Glomerular endothelial cell (primary cell): ENCODE results near the gene PTPRN2. TPM values are rescaled to one million over a fixed set of nuclear protein-coding genes. Genes with fewer than 3 reads are reported as not detected.

Source experiments
- DNase-seq: peaks from one replicate; pipeline ENCODE4 v3.0.0-alpha.2; 2011; ENCODE audit warnings: low read depth, low spot score; ENCODE audit errors: extremely low read depth
- total RNA-seq: library from RNA; depleted of rRNA; stranded (reverse); fragments of >200 nt; gene quantifications from 2 replicates; pipeline ENCODE4 v1.2.3, GENCODE V29; 2015

PTPRN2 gene
- total RNA-seq, 1 donor from 2014 or later, result 10.0 TPM

DNA sequence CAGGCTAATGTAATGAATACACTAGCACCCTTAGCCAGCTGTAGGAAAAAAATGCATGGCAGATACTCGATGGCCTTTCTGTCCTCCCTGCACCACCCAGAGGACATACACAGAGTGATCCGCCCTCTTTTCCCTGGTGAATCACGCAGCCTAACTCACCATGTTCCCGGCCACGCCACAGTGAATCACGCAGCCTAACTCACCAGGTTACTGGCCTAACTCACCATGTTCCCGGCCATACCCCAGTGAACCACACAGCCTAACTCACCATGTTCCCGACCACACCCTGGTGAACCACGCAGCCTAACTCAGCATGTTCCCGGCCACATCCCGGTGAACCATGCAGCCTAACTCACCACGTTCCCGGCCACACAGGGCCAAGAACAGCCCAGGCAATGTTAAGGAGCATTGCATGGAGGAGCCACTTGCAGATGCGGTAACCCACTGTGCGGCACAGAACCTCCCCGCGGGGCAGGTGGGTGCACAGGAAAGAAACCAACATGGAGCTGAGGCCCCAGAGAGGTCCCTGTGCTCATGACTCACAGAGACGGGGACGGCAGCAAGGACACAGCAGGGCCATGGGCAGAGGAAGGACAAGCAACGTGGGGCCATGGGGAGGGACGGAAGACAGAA is 742.3 kb downstream of the PTPRN2 start:
- no peak for DNase-seq

GRCh38 chr7:157844611-157845010 is 743.0 kb downstream of the PTPRN2 start:
- no peak for DNase-seq

DNA sequence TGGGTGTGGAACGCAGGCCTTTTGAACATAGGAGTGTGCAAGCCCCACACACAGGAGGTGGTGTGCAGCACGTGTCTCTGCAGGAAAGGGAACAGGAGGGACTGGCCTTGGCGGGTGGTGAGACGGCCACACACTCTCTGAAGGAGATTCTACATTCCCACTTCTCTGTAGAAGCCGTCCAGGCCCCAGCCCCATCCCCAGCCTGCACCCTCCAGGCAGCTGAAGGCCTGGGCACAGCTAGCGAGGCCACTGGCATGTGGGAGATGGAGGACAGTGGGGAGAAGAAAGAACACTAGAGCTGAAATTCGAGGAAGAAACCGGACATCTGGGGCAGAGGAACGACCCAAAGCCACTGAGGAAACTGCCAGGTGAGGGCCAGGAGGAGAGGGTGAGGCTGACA is 743.5 kb downstream of the PTPRN2 start:
- no peak for DNase-seq

GRCh38 chr7:157843336-157844140 is 744.1 kb downstream of the PTPRN2 start:
- DNase-seq, result no peak

GRCh38 chr7:157841773-157842370 is 745.8 kb downstream of the PTPRN2 start:
- no peak for DNase-seq

GRCh38 chr7:157840914-157841772 is 746.5 kb downstream of the PTPRN2 start:
- DNase-seq, result no peak

DNA sequence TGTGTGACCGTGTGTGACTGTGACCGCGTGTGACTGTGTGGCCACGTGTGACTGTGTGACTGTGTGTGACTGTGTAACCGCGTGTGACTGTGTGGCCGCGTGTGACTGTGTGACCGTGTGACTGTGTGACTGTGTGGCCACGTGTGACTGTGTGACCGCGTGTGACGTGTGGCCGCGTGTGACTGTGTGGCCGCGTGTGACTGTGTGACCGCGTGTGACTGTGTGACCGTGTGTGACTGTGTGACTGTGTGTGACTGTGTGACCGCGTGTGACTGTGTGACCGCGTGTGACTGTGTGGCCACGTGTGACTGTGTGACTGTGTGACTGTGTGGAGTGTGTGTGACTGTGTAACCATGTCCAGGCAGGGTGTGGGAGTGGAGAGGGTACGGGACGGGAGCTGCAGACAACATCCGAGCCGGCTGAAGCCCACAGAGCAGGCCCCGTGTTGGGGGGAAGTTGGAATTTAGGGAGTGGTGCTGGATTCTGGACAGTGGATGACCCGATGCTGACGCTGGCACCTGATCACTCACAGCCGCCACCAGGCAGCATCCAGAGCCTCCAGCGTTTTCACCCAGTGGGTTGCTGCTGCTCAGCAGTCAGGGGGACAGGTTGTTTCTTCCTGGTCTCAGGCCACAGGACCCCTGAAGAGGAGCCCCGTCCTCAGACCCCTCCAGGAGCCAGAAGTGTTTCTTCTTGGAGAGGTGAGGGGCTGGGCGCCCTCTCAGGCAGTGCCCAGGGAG is 747.3 kb downstream of the PTPRN2 start:
- no peak for DNase-seq

GRCh38 chr7:157839672-157840167 is 747.9 kb downstream of the PTPRN2 start:
- no peak for DNase-seq

GRCh38 chr7:157839226-157839625 is 748.4 kb downstream of the PTPRN2 start:
- no peak for DNase-seq

DNA sequence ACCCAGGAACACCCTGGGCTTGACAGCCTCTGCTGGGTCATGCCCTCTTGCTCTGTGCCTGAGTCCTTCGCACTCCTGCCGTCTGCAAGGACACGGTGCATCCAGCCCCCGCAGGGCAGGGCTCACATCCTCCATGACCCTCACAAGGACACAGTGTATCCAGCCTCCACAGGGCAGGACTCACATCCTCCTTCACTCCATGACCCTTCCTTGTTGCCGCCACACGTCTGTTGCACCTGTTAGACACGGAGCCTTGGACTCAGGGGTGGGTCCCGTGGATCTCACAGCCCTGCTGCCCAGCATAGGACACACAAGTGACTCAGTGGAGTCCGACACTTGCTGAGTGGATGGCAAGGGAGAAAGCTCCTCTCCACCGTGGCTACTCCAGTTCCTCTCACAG is 750.1 kb downstream of the PTPRN2 start:
- no peak for DNase-seq

- DNase-seq, result no peak
Measured at GRCh38 chr7:157837047-157837446, 750.6 kb downstream of the PTPRN2 start.

DNA sequence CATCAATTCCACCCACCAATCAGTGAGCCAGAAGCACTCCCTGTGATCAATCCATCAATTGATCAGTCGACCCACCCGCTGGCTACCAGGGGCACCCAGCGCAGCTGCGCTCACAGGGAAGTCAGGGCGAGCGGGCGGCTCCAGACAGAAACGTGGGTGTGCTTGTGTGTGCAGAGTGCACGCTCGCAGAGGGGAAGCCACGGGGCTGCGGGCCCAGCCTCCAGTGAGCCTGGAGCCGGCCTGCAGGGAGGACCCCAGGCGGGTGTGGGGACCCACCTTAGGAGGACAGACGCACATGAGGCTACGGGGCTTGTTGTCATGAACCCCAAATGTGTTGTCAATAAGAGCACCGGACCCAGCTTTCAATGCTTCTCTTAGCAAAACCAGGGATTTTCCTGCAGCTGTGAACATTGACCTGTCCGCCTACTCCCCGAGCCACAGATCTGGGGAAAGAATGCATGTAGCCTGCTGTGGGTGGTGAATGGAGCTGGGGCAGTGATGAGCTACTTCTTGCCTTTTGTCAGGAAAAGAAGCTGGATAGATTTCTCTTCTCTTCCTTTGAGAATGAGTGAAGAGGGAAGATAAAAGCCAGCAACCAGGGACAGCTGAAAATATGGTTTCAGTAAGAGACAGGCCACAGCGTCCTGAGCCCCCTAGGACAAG is 753.0 kb downstream of the PTPRN2 start:
- no peak for DNase-seq

- DNase-seq, result no peak
Measured at GRCh38 chr7:157832866-157833607, 754.6 kb downstream of the PTPRN2 start.

GRCh38 chr7:157832421-157832820 is 755.2 kb downstream of the PTPRN2 start:
- no peak for DNase-seq

- DNase-seq, result no peak
Measured at GRCh38 chr7:157832006-157832405, 755.6 kb downstream of the PTPRN2 start.

GRCh38 chr7:157831143-157831905 is 756.3 kb downstream of the PTPRN2 start:
- DNase-seq, result no peak

GRCh38 chr7:157830331-157830730 is 757.3 kb downstream of the PTPRN2 start:
- no peak for DNase-seq

DNA sequence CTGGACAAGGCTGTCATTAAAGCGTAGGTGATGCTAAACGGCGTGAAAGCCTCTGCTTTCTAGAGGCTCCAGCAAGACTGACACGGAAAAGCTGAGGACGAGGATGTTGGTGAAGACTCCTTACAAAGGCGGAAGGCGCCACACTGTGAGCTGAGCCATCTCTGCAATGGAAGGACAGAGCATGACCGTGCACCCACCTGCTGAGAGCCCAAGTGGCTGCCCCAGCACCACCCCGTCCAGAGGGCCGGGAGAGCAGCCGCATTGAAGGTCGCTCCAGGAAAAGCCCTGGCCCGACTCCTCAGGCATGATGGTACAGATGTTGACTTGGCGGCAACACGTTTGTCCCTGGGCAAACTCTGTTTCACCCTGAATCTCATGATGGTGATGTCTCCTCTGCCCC is 758.1 kb downstream of the PTPRN2 start:
- DNase-seq, result no peak
